Body of pancreas (tissue), 4 donors: ENCODE data around the gene NUBPL. TPM values are rescaled to one million over a fixed set of nuclear protein-coding genes. Genes with fewer than 3 reads are reported as not detected.

Source experiments
- ATAC-seq: fragments of 150-250 bp; one replicate; pipeline ENCODE4 v1.9.1; 2016
- DNase-seq, 4 donors: peaks; one replicate each; pipeline ENCODE4 v3.0.0-alpha.2; 2019
- H3K27ac ChIP-seq, 4 donors: fragments of 200-600 bp; sonication (generic); 1 replicate in 3 of 4; 2 replicates in 1 of 4; pipeline versions ENCODE4 v1.5.1 to v1.6.1; 2016 to 2019; ENCODE audit warnings: mild to moderate bottlenecking in 1 of 4, mixed read lengths in 1 of 4, moderate library complexity in 1 of 4
- H3K27me3 ChIP-seq, 2 donors: fragments of 200-600 bp; sonication (generic); one replicate each; pipeline ENCODE4 v1.6.0; 2016; ENCODE audit warnings: mild to moderate bottlenecking in 1 of 2
- H3K36me3 ChIP-seq, 2 donors: fragments of 200-600 bp; sonication (generic); replicated peaks in 1 of 2; 2 replicates each; pipeline ENCODE4 v1.5.1; 2016; ENCODE audit warnings: low read depth in 2 of 2; ENCODE audit not compliant: insufficient read depth in 1 of 2
- H3K4me1 ChIP-seq: fragments of 200-600 bp; sonication (generic); one replicate; pipeline ENCODE4 v1.6.0; 2016
- H3K4me3 ChIP-seq, 2 donors: fragments of 200-600 bp; sonication (generic); 1 replicate in 1 of 2; 2 replicates in 1 of 2; pipeline ENCODE4 v1.5.1; 2016 to 2019
- H3K9me3 ChIP-seq, 3 donors: fragments of 200-600 bp; sonication (generic); 1 replicate in 2 of 3; 2 replicates in 1 of 3; pipeline ENCODE4 v1.5.1; 2016
- CTCF ChIP-seq, 7 experiments: fragments of 450-650 bp in 4 of 7; fragments of 200-600 bp in 3 of 7; sonication (generic) in 3 of 7; IDR thresholded peaks; one replicate each; pipeline ENCODE4 v1.5.1; 2016 to 2019; ENCODE audit warnings: antibody characterized with exemption in 7 of 7
- POLR2A ChIP-seq, 3 donors: fragments of 450-650 bp; IDR thresholded peaks; one replicate each; pipeline ENCODE4 v1.6.1; 2016; ENCODE audit warnings: antibody characterized with exemption in 3 of 3, mild to moderate bottlenecking in 2 of 3
- WGBS, 2 donors: methylation state at CpG; one replicate each; pipeline ENCODE4 v1.1.5; 2017; 5-methylcytosine and 5-hydroxymethylcytosine counted together
- intact Hi-C: fragments of 100-400 bp; cut with DNase I; formaldehyde crosslinking; loops from one replicate; pipeline ENCODE4 v1.15.1; 2023
- total RNA-seq, 2 donors: library from RNA; depleted of rRNA; stranded (reverse); fragments of >200 nt; gene quantifications; one replicate each; pipeline ENCODE4 v1.1.0, GENCODE V29; 2016

Gene NUBPL
- total RNA-seq, 2 donors from 2014 or later: 4.7 to 18.5 TPM

GRCh38 chr14:31672709-31673108 is 111.5 kb downstream of the NUBPL start:
- H3K36me3 ChIP-seq: no peaks in the 10 kb centered on the region
- no peaks in the 10 kb centered on the region for H3K9me3 ChIP-seq
- H3K27ac ChIP-seq: no peak overlapping the region
- ATAC-seq (no peak), DNase-seq (no peak)
- intact Hi-C loops: no loop called here
- H3K27me3 ChIP-seq: no peaks in the 10 kb centered on the region
- TF ChIP-seq CTCF (IDR thresholded peaks at IDR 0.05) (no peak), POLR2A (IDR thresholded peaks at IDR 0.05) (no peak)
- no peak overlapping the region for H3K4me3 ChIP-seq
- 92 to 97% methylated on average over 3 of the region's 3 CpGs for WGBS, 2 donors
- no peaks in the 10 kb centered on the region for H3K4me1 ChIP-seq

- H3K27ac ChIP-seq: no peak overlapping the region
- intact Hi-C loops: no loop called here
- no peak for ATAC-seq
- H3K4me1 ChIP-seq: no peaks in the 10 kb centered on the region
- DNase-seq: no peak
- H3K4me3 ChIP-seq: no peak overlapping the region
- no peaks in the 10 kb centered on the region for H3K9me3 ChIP-seq
- WGBS, 2 donors: 54 to 57% methylated on average over 3 of the region's 3 CpGs
- H3K27me3 ChIP-seq: no peaks in the 10 kb centered on the region
- H3K36me3 ChIP-seq: no peaks in the 10 kb centered on the region
- no peak for TF ChIP-seq CTCF (IDR thresholded peaks at IDR 0.05)
- TF ChIP-seq POLR2A (IDR thresholded peaks at IDR 0.05): no peak
These were observed 115.8 kb downstream of the NUBPL start for GRCh38 chr14:31677052-31677451.

GRCh38 chr14:31677630-31678029 is 116.4 kb downstream of the NUBPL start:
- intact Hi-C loops: no loop called here
- ATAC-seq (no peak), DNase-seq (no peak)
- H3K27ac ChIP-seq: no peak overlapping the region
- H3K27me3 ChIP-seq: no peaks in the 10 kb centered on the region
- no peaks in the 10 kb centered on the region for H3K36me3 ChIP-seq
- H3K4me3 ChIP-seq: no peak overlapping the region
- 83 to 100% methylated on average over 1 to 3 of the region's 3 CpGs for WGBS, 2 donors
- no peak for TF ChIP-seq POLR2A (IDR thresholded peaks at IDR 0.05)
- no peak for TF ChIP-seq CTCF (IDR thresholded peaks at IDR 0.05)
- H3K4me1 ChIP-seq: no peaks in the 10 kb centered on the region
- no peaks in the 10 kb centered on the region for H3K9me3 ChIP-seq

- Histone ChIP-seq H3K27ac (no peak overlapping the region), H3K27me3 (no peaks in the 10 kb centered on the region), H3K9me3 (no peaks in the 10 kb centered on the region), H3K36me3 (no peaks in the 10 kb centered on the region), H3K4me1 (no peaks in the 10 kb centered on the region), H3K4me3 (no peak overlapping the region)
- DNase-seq: no peak
- TF ChIP-seq POLR2A (IDR thresholded peaks at IDR 0.05) (no peak), CTCF (IDR thresholded peaks at IDR 0.05) (no peak)
- 88 to 100% methylated on average over 3 to 9 of the region's 9 CpGs for WGBS, 2 donors
- intact Hi-C loops: no loop called here
- ATAC-seq: no peak
These were observed 117.4 kb downstream of the NUBPL start for GRCh38 chr14:31678421-31679249.

- ATAC-seq: no peak
- WGBS, 2 donors: 88 to 97% methylated on average over 2 of the region's 2 CpGs
- TF ChIP-seq CTCF (IDR thresholded peaks at IDR 0.05) (no peak), POLR2A (IDR thresholded peaks at IDR 0.05) (no peak)
- intact Hi-C loops: no loop called here
- Histone ChIP-seq H3K27ac (no peak overlapping the region), H3K4me1 (no peaks in the 10 kb centered on the region), H3K4me3 (no peak overlapping the region), H3K36me3 (no peaks in the 10 kb centered on the region), H3K27me3 (no peaks in the 10 kb centered on the region), H3K9me3 (no peaks in the 10 kb centered on the region)
- no peak for DNase-seq
These were observed 121.6 kb downstream of the NUBPL start for GRCh38 chr14:31682768-31683167.
